HL-60 (cell line): ENCODE data around the gene FBN2.

Experiments
- CTCF ChIP-seq: IDR thresholded peaks from one replicate; pipeline ENCODE4 v1.5.1; 2011; ENCODE audit warnings: low read length, control low read depth, inconsistent platforms; ENCODE audit not compliant: insufficient read depth
- POLR2AphosphoS5 ChIP-seq: IDR thresholded peaks from 2 replicates; pipeline ENCODE4 v1.6.1; 2012; ENCODE audit warnings: low read depth

GRCh38 chr5:128274441-128274840, 263.6 kb downstream of the FBN2 start:
- TF ChIP-seq POLR2AphosphoS5 (no peak), CTCF (no peak)
